Uterus (tissue), 2 donors: Measurements from ENCODE around the gene KIF26B.

Source experiments
- CTCF ChIP-seq, 4 experiments: fragments of 200-600 bp in 2 of 4; fragments of 450-650 bp in 2 of 4; sonication (generic) in 2 of 4; IDR thresholded peaks; one replicate each; pipeline ENCODE4 v1.5.1; 2016 to 2019; ENCODE audit warnings: antibody characterized with exemption in 4 of 4, mild to moderate bottlenecking in 2 of 4, moderate library complexity in 1 of 4
- POLR2A ChIP-seq, 2 donors: fragments of 450-650 bp; IDR thresholded peaks; one replicate each; pipeline ENCODE4 v1.6.1; 2016; ENCODE audit warnings: antibody characterized with exemption in 2 of 2, mild to moderate bottlenecking in 1 of 2, moderate library complexity in 1 of 2

DNA sequence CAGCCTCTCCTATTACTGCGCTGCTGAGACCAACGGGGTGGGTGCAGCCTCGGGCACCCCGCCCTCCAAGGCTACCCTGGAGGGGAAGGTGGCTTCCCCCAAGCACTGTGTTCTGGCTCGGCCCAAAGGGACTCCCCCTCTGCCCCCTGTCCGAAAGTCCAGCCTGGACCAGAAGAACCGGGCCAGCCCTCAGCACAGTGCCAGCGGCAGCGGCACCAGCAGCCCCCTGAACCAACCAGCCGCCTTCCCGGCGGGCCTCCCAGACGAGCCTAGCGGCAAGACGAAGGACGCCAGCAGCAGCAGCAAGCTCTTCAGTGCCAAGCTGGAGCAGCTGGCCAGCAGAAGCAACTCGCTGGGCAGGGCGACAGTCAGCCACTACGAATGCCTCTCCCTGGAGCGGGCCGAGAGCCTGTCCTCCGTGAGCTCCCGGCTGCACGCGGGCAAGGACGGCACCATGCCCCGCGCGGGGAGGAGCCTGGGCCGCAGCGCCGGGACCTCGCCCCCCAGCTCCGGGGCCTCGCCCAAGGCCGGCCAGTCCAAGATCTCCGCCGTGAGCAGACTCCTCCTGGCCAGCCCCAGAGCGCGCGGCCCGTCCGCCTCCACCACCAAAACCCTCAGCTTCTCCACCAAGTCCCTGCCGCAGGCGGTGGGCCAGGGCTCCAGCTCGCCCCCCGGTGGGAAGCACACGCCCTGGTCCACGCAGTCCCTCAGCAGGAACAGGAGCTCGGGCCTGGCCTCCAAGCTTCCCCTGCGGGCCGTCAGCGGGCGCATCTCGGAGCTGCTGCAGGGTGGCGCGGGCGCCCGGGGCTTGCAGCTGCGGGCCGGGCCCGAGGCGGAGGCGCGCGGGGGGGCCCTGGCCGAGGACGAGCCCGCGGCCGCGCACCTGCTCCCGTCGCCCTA, 533.1 kb downstream of the KIF26B start:
- TF ChIP-seq POLR2A (IDR thresholded peaks at IDR 0.05) (no peak), CTCF (IDR thresholded peaks at IDR 0.05) (no peak)
